ENCODE data around the gene SMARCAL1.
"Not testable (repeated sequence)": the region's sequence is repeated elsewhere in the genome, so short reads cannot be mapped to it uniquely, and the experiment has no call there.

The SMARCAL1 gene

GRCh38 chr2:216412022-216412999 lies at the start of gene SMARCAL1:
SMARCAL1 (plus strand) TSS chr2:216412484; CDS start chr2:216414705, 2,221 bp downstream.
- peak; percentile 93 for DNase-seq (ENCODE audit: low spot score)

- DNase-seq (ENCODE audit: low spot score): no peak
Observed at GRCh38 chr2:216362730-216363129, 49.6 kb upstream of the SMARCAL1 start.

GRCh38 chr2:216363221-216363620 lies 49.1 kb upstream of the SMARCAL1 start:
- DNase-seq (ENCODE audit: low spot score): no peak

GRCh38 chr2:216365518-216365917 lies 46.8 kb upstream of the SMARCAL1 start:
- DNase-seq (ENCODE audit: low spot score): no peak

- no peak for DNase-seq (ENCODE audit: low spot score)
Observed at GRCh38 chr2:216366777-216367471, 45.4 kb upstream of the SMARCAL1 start.

- DNase-seq (ENCODE audit: low spot score): no peak
Observed at GRCh38 chr2:216369821-216370220, 42.5 kb upstream of the SMARCAL1 start.

- peak; percentile 61 for DNase-seq (ENCODE audit: low spot score)
Observed at GRCh38 chr2:216370961-216371712, 41.1 kb upstream of the SMARCAL1 start.

GRCh38 chr2:216371721-216372702 lies 40.3 kb upstream of the SMARCAL1 start, which contains the start of gene MARCHF4:
MARCHF4 (minus strand) TSS chr2:216372483; CDS start chr2:216370260, 2,223 bp downstream.
- DNase-seq (ENCODE audit: low spot score): peak; percentile 92

GRCh38 chr2:216372761-216373291 lies 39.5 kb upstream of the SMARCAL1 start:
- peak; percentile 57 for DNase-seq (ENCODE audit: low spot score)

GRCh38 chr2:216373896-216374295 lies 38.4 kb upstream of the SMARCAL1 start:
- DNase-seq (ENCODE audit: low spot score): no peak

- DNase-seq (ENCODE audit: low spot score): no peak
Observed at GRCh38 chr2:216375286-216375685, 37.0 kb upstream of the SMARCAL1 start.

- no peak for DNase-seq (ENCODE audit: low spot score)
Observed at GRCh38 chr2:216379977-216380376, 32.3 kb upstream of the SMARCAL1 start.

- not testable (repeated sequence) for DNase-seq (ENCODE audit: low spot score)
Observed at GRCh38 chr2:216384409-216384808, 27.9 kb upstream of the SMARCAL1 start.

GRCh38 chr2:216385478-216385877 lies 26.8 kb upstream of the SMARCAL1 start:
- DNase-seq (ENCODE audit: low spot score): no peak

GRCh38 chr2:216387262-216387661 lies 25.0 kb upstream of the SMARCAL1 start:
- DNase-seq (ENCODE audit: low spot score): no peak

- no peak for DNase-seq (ENCODE audit: low spot score)
Observed at GRCh38 chr2:216388046-216388884, 24.0 kb upstream of the SMARCAL1 start.

GRCh38 chr2:216389570-216389969 lies 22.7 kb upstream of the SMARCAL1 start:
- DNase-seq (ENCODE audit: low spot score): no peak

GRCh38 chr2:216391401-216391800 lies 20.9 kb upstream of the SMARCAL1 start:
- no peak for DNase-seq (ENCODE audit: low spot score)

- DNase-seq (ENCODE audit: low spot score): no peak
Observed at GRCh38 chr2:216392018-216392562, 20.2 kb upstream of the SMARCAL1 start.

All from AG08396 (cell line).